HG02678 (cell line): ENCODE data around the gene ICE2.

ENCODE experiments used
- ATAC-seq: cut with Tn5 transposase; IDR thresholded peaks from one replicate; pipeline ENCODE4 v1.9.1; 2021; ENCODE audit warnings: mild to moderate bottlenecking, moderate library complexity; ENCODE audit not compliant: unreplicated experiment

The ICE2 gene

DNA sequence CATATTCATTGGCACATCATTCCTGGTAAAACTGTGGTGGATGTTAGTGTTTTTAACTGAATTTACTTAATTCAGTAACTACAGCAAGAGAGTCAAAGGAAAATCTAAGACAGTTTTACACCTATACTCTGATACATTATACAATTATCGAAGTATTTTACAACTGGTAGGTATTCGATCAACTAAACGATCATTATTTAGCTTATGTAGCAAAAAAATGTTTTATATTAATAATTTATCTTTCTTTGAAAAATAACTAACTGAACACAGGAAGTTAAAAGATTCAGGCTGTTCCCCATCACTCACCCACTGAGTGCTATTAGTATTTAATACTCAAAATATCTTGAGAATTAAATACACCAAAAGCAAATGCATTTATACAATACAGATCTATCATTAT lies 21.0 kb downstream of the ICE2 start:
- ATAC-seq: no peak

- ATAC-seq: no peak
Observed at GRCh38 chr15:60454824-60455223, 24.1 kb downstream of the ICE2 start.

DNA sequence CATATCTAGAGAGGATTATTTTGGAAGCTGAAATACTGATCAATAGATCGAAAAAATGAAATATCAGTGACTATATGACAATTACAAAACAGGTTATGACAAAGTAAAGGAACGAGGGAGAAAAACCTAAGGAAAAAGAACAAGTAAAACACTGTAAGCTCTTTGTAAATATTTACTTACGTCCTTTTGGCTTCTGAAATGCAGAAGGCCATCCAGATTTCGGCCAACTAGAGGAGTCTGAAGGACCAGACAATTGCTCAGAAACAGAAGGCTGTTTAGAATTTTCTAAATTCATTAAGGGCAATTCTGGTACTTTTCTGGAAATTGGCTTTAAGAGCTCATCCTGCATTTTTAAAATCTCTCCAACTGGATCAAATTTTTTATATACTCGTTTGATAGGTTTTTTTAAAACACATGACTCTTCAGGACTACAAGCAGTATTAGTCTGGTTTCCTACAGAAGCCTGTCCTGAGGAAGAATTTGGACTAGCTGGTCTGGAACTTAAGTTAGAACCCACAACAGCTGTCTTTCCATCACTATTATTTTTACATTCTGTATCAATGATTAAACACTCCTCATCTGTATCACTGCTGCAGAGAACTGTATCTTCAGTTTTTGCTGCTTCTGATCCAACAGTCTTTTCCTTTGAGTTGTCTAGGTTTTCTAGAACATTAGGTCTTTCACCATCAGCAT lies 30.1 kb downstream of the ICE2 start:
- no peak for ATAC-seq

DNA sequence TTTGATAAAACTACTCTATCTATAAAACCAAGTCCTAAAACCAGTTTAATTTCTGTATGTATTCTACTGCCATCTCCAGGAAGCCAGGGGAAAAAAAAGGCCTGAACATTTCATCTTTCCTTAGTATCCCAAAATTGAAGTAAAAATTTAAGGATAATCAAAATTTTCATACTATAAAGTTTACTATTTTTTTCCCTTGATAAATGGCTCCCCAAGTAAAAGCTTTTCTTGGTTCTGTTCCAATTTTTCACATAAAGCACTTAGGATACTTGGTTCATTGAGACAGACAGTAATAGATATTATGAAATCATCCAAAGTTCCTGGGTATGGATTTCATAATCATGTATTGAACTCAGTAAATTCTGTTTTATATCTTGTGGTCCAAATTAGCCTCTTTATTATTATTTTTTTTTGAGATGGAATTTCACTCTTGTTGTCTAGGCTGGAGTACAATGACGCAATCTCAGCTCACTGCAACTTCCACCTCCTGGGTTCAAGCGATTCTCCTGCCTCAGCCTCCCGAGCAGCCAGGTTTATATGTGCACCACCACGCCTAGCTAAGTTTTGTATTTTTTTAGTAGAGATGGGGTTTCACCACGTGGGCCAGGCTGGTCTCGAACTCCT lies 34.5 kb downstream of the ICE2 start:
- ATAC-seq: no peak

GRCh38 chr15:60442763-60443162 lies 36.2 kb downstream of the ICE2 start:
- ATAC-seq: no peak

DNA sequence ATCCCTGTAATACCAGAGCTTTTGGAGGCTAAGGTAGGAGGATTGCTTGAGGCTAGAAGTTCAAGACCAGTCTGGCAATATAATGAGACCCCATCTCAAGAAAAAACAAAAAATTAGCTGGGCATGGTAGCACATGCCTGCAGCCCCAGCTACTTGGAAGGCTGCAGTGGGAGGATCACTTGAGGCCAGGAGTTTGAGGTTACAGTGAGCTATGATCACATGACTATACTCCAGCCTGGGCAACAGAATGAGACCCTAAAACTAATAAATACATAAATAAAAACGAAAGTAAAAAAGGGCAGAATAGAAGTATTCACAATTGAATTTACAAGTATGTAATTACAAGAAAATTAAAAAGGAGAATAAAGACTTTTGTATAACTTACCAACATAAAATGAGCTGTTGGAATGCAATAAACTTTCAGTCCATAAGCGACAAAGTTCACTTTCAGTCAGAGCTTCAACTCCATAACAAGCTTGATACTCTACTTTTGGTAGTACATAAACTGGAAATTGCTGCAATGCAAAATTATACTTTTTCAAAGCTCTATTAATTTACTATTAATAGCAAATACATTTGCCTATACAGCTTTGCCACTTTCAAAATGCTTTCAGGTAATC lies 36.8 kb downstream of the ICE2 start:
- ATAC-seq: no peak

DNA sequence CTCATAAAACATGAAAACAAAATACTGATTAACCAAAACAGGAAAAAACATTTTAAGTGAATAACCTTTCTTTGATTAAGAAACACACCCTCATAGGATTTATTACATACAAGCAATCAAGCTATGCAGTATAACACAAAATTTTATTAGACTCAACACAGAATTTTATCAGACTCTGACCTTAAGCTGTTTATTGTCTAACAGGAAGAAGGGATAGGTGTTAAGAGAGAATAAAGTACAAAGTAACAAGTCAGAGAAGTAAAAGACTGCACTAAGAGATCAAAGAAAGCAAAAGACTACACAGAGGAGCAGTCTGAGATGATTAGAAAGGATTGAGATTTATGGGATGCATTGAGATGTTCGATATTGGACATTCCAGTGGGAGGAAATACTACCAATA lies 37.6 kb downstream of the ICE2 start:
- ATAC-seq: no peak

- ATAC-seq: no peak
Observed at GRCh38 chr15:60438646-60439045, 40.3 kb downstream of the ICE2 start.

GRCh38 chr15:60428935-60429334 lies 50.0 kb downstream of the ICE2 start:
- ATAC-seq: no peak

GRCh38 chr15:60426870-60427508 lies 52.0 kb downstream of the ICE2 start:
- ATAC-seq: no peak

DNA sequence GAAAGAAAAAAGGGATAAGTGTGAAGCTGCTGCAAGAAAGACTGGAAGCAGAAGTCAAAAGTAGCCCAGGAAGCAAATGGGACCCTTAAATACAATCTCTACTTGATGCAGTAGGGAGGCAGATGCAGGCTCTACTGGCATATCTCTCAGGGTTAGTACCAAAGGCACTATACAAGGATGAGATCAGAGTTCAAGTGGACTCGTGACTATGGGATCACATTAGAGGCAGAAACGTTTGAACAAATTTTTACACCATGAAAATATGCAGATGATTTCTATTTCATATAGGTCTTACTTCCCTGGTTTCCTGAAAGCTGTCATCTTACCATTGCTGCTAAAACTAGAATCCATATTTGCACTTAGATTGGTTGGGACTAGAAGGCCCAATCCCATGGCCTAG lies 53.5 kb downstream of the ICE2 start:
- ATAC-seq: no peak

DNA sequence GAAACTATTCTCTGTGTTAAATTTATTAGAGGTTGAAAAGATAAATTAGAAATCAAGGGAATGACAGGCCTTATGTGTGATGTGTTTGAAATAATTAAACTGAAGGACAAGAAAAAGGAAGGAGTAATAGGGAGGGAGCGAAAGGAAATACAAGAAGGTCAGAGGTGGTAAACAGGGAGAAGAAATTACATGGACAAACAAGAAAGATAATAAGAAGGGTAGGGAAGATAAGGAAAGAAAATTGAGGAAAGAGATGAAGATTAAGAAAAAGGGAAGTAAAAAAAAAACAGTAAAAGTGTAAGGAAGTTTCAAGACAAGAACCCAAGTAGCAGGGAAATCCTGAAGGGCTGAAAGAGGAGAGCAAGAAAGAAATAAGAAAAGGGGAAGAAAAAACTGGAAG lies 54.9 kb downstream of the ICE2 start:
- ATAC-seq: no peak

DNA sequence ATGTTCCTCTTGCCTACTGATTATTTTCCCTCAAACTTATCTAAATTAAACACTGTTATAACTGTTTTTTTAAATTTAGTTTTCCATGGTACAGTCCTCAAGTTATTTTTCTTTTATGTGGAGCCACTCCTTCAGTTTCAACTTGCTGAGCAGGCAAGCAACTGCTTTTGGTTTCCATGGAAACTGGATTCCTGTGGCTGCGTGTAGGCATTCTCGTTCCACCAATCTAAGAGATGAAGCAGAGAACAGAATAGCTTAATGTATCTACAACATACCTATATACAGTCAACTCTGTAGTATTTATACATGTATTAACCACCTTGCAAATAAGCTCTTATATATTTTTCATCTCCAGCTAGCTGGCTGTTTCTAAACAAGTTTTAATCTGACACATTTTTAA lies 55.4 kb downstream of the ICE2 start:
- no peak for ATAC-seq

- ATAC-seq: no peak
Observed at GRCh38 chr15:60421544-60421943, 57.4 kb downstream of the ICE2 start.

DNA sequence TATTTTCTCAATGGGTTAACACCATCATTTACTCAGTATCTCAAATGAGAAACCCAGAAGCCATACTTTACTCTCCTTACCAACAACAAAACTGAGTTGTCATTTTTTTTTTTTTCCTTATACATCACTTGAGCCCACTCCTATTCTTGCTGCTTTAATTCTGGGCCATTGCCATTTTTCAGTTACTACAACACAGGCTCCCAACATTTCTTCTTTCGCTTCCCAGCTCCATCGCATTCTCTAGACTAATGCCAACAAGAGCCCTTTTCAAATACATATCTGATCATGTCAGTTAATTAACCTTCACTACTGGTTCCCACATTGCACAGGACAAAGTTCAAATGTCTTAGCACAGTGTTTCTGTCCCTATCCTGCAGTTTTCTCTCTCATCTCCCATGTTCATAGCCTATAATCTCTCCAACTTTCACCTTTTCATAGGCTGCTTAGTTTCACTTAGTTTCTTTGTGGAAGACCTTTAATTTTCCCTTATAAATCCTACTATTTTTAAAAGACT lies 58.7 kb downstream of the ICE2 start:
- no peak for ATAC-seq

GRCh38 chr15:60419753-60420152 lies 59.2 kb downstream of the ICE2 start:
- no peak for ATAC-seq

DNA sequence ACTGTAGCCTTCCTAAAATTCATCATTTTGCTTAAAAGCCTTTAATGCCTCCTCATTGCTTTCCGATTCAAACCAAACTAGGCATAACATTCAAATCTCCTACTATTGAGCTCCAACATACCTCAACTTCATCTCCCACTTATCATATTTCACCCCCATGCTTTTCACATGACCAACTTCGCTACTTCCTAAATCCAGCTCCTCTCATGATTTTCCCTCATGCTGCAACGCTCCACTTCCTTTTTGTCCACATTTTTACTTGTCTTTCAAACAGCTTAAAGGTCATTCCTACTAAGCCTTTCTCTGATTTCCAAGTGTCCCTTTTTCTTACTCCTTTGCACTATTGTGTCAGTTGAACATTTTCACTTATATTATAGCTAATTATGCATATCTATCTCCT lies 60.8 kb downstream of the ICE2 start:
- ATAC-seq: no peak

DNA sequence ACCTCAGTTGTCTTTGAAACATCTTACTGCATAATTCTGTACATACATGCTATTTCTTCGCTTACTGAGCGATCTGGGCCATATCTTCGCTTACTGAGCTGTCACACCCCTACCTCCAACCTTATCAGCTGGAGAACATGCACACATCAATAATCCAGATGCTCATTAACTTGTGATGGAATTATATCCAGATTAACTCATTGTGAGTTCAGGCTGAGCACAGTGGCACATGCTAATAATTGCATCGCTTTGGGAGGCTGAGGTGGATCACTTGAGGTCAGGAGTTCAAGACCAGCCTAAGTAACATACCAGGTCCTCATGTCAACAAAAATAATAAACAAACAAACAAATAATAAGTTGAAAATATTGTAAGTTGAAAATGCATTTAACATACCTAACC lies 61.8 kb downstream of the ICE2 start:
- ATAC-seq: no peak

DNA sequence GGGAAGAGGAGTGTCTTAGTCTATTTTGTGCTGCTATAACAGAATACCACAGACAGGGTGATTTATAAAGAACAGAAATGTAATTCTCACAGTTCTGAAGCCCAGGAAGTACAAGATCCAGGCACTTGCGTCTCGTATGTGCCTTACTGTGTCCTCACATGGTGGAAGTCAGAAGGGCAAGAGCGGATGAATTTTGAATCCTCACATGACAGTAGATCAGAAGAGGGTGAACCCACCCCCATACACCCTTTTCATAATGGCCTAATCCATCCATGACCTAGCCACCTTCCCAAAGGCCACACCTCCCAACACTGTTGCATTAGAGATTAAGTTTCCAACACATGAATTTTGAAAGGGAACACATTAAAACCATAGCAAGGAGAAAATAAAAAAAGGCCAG lies 62.5 kb downstream of the ICE2 start:
- no peak for ATAC-seq

- ATAC-seq: no peak
Observed at GRCh38 chr15:60414016-60414682, 64.8 kb downstream of the ICE2 start.

DNA sequence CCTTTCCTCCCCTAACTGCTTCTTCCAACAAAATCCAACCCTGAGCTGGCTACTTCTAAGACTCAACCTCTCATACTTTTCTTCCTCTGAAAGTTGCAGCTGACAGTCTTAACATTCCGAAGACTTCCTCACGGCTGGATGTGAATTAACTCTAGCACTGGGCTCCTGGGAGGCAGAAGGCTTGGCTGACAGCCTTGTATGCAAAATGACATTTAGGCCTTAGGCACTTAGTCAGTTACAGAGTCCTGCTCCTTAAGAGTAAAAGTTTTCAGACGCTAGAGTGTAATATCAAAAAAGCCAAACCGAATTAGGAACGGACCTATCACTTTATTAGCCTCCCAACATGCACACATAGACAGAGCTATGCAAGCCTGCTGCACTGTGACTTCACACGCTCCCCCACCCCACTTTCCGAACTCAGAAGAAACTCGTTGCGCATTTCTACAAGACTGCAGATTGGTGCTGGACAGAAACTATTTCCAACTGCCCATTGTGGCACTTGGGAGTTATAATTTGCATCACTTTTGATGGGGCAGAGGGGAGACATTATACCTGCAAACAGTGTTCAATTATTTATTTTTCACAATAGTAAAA lies 65.6 kb downstream of the ICE2 start:
- no peak for ATAC-seq
